Stimulated activated CD8-positive, alpha-beta memory T cell treated with anti-CD3 and anti-CD28 coated beads, Interleukin-2, amount 100 ng/mL, for 1 hour (primary cell): ENCODE measurements around the gene ACSF3.

Experiments
- DNase-seq, 2 donors: peaks; one replicate each; pipeline ENCODE4 v3.0.0-alpha.2; 2020; ENCODE audit warnings: low read depth in 2 of 2

ACSF3 gene

GRCh38 chr16:89201439-89202377 lies 108.1 kb downstream of the ACSF3 start:
- peak; percentile 47 to 65 for DNase-seq

- no peak for DNase-seq
Observed at GRCh38 chr16:89202422-89203215, 109.0 kb downstream of the ACSF3 start.
